Cardiac fibroblast (primary cell): ENCODE data around the gene KLHL17.

Source experiments
- DNase-seq, 2 donors: peaks; one replicate each; pipeline versions ENCODE4 v3.0.0 to v3.0.0-alpha.2; 2010; ENCODE audit warnings: low read depth in 2 of 2
- H3K4me3 ChIP-seq, 2 donors: replicated peaks in 1 of 2; 1 replicate in 1 of 2; 2 replicates in 1 of 2; pipeline ENCODE4 v1.5.1; 2011; ENCODE audit warnings: low read depth in 2 of 2, low read length in 2 of 2, mild to moderate bottlenecking in 2 of 2, moderate library complexity in 1 of 2
- TF ChIP-seq, protein P1 (sequence below): IDR thresholded peaks from one replicate; pipeline ENCODE4 v1.5.1; 2011; ENCODE audit warnings: low read depth, mild to moderate bottlenecking, low read length, inconsistent platforms

KLHL17 gene

DNA sequence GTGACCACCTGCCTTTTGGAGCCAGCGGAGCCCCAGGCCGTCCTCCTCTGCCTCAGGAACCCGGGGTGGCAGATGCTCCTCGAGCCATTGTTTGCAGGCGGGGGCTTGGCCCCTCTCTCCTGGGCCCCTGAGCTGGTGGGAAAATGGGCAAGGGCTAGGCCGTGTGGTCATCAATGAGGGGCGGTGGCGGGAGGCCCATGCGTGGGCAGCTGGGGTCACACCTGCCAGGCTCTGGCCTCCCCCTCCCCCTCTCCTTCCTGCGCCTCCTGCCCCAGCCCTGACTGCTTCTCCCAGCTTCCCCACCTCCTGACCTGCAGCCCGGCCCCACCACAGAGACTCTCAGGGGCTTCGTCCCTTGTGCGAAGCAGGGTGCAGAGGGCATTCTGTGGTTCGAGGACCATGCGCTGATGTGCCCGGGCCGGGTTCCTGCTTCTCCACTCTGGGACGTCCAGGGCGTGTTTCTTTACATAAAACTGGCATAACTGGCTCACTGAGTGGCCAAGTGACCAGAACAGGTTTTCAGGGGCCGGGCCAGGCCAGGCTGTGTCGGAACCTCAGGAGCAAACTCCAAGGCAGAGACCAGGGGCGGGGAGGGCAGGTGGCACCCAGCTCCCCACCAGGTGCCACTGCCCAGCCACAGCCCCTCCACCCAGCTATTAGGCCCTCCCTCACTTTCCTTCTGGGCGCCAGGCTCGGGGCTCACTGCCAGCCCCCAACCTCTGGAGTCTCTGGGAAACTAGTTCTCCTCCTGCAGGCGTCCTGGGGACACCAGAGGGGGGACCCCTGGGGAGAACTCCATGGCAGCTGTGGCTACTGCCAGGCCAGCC lies 27.4 kb upstream of the KLHL17 start:
- TF ChIP-seq, protein P1, sequence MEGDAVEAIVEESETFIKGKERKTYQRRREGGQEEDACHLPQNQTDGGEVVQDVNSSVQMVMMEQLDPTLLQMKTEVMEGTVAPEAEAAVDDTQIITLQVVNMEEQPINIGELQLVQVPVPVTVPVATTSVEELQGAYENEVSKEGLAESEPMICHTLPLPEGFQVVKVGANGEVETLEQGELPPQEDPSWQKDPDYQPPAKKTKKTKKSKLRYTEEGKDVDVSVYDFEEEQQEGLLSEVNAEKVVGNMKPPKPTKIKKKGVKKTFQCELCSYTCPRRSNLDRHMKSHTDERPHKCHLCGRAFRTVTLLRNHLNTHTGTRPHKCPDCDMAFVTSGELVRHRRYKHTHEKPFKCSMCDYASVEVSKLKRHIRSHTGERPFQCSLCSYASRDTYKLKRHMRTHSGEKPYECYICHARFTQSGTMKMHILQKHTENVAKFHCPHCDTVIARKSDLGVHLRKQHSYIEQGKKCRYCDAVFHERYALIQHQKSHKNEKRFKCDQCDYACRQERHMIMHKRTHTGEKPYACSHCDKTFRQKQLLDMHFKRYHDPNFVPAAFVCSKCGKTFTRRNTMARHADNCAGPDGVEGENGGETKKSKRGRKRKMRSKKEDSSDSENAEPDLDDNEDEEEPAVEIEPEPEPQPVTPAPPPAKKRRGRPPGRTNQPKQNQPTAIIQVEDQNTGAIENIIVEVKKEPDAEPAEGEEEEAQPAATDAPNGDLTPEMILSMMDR: no peak
- H3K4me3 ChIP-seq: no peak overlapping the region
- no peak for DNase-seq

DNA sequence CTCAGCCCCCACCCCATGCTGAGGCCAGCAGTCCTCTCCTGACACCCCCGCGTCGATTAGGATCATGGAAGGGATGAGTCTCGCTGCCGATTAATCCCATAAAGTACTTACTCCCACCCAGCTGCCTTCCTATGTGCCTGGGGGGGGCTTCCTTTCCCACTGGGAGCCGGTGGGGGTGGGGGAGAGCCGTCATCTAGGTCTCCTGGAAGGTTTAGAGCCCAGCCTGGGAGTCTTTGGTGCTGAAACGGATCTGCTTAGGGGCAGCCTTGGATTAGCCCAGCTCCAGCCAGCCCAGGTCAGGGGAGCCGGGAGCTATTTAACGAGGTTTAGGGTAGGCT lies 26.8 kb upstream of the KLHL17 start:
- no peak overlapping the region for H3K4me3 ChIP-seq
- no peak for DNase-seq
- TF ChIP-seq, protein P1: no peak

DNA sequence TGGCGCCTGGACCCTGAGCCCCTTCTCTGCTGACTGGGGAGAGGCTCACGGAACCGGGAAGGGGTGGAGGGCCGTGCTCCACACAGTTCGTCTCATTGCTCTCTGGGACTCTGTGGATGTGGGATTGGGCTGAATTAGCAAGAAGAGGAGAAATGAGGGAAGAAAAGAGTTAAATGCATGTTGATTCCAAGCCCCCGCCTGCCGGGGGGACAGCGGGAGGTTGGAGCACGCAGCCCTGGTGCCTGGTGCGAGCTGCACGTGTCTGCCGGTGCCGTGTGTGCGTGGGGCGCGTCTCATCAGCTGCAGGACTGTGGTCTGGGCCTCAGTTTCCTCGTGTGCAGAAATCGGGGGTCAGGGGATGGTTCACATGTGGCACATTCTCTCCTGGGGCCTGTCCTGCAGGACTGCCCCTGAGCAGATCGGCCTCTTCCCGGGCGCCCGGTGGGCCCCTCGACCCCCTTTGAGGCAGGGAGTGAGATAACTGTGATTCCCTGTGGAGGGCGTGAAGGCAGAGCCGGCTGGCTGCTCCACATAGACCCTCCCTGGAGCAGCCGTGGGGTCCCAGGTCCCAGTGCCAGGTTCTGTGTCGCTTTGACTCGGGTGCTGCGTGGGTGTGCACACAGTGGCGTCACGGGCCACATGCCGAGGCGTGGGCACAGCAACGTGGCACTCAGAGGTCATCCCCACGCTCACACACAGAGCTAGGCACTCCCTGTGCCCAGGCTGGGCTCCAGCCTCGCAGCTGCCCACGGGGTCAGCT lies 25.2 kb upstream of the KLHL17 start:
- TF ChIP-seq, protein P1: no peak
- DNase-seq: no peak
- H3K4me3 ChIP-seq: no peak overlapping the region

DNA sequence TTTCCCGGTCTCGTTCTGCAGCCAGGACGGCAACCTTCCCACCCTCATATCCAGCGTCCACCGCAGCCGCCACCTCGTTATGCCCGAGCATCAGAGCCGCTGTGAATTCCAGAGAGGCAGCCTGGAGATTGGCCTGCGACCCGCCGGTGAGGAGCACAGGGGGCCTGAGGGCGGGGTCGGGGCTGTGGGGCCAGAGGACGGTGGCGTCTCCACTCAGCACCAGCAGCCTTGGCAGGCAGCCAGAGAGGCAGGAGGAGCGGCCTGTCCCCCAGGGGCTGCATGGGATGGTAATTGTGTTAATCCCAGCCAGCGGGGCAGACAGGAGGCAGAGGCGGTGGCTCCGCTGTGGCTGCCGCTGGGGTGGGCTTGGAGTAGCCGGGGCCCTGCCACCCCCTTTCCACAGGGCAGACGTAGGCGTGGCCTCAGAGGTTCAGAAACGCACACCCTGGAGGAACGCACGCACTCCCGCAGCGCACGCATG lies 24.6 kb upstream of the KLHL17 start:
- TF ChIP-seq, protein P1: no peak
- DNase-seq: no peak
- no peak overlapping the region for H3K4me3 ChIP-seq

DNA sequence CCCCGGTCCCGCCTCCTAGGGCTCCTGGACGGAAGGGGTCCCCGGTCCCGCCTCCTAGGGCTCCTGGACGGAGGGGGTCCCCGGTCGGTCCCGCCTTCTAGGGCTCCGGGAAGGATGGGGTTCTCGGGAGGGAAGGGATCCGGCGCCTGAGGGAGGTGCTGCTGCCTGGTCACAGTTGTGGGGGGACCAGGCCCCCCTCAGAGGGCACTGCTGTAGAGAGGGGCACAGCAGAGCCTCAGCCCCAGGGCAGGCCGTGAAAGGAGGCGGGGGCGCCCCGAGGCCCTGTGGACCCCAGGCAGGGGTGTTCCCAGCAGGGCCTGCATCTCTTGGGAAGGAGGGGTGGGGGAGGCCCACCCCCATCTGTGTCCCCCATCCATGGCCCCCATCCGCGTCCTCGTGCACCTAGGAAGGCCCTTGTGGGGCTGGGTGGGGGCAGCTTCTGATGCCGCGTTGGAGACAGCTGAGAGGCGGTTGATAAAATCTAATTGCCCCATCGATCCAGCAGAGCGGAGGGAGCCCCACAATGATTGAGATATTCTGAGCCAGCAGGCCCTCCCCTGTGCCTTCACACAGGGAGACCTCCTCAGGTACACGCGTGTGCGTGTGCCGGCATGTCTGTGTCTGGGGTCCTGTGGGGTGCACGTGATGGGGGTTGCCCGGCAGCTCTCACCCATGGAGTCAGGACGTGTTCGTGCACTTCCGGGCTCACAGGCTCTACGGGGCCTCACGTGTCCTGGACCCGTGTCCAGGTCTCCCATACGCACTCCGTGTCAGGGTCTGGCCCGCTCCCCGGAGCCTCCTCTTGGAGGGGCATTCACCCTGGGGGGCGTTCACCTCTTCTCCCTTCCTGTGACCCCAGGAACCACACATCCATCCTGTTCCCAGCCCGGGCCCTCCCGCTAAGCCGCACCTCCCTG lies 23.8 kb upstream of the KLHL17 start:
- H3K4me3 ChIP-seq: no peak overlapping the region
- no peak for DNase-seq
- TF ChIP-seq, protein P1: no peak

DNA sequence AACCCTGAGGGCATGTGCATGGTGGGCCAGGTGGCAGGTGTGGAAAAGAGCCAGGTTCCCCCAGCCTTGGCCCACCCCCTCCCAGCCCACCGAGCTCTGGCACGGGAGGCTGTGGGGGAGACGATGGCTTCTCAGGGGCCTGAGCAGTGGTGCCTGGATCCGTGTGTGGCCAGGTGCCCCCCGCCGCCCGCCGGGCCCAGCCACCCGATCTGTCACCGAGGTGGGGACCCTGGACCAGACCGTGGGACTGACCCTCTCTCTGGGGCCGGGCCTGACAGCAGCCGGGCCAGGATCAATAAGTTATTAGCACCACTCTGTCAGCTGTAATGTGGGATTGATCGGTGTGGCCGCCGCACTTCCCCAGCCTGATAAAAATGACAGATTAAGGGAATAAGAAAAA lies 22.9 kb upstream of the KLHL17 start:
- no peak for DNase-seq
- TF ChIP-seq, protein P1: no peak
- no peak overlapping the region for H3K4me3 ChIP-seq
